HUDEP-2 (cell line): Measurements from ENCODE around the gene IFNL1.
A peak's percentile ranks its signal among the peaks of the same experiment; 100 is the strongest.
"Not testable (repeated sequence)": the region's sequence is repeated elsewhere in the genome, so short reads cannot be mapped to it uniquely, and the experiment has no call there.

ENCODE experiments used
- DNase-seq, 76 experiments: peaks; one replicate each; lab custom pipeline; 2025; ENCODE audit not compliant: unreplicated experiment in 76 of 76; lab: John Stamatoyannopoulos, UW

IFNL1 gene

GRCh38 chr19:39328046-39328705 lies 32.0 kb downstream of the IFNL1 start:
- DNase-seq = peak in 65 of 76 experiments; percentile 19 to 89 (median 69)

- DNase-seq = no peak
Observed at GRCh38 chr19:39329948-39330347, 33.7 kb downstream of the IFNL1 start.

GRCh38 chr19:39332293-39332692 lies 36.1 kb downstream of the IFNL1 start:
- no peak for DNase-seq

GRCh38 chr19:39332738-39333137 lies 36.5 kb downstream of the IFNL1 start:
- DNase-seq = not testable (repeated sequence)

GRCh38 chr19:39333507-39333906 lies 37.3 kb downstream of the IFNL1 start:
- DNase-seq = no peak

- no peak for DNase-seq
Observed at GRCh38 chr19:39334444-39334976, 38.3 kb downstream of the IFNL1 start.

- DNase-seq = peak in 30 of 76 experiments; percentile 15 to 69 (median 42)
Observed at GRCh38 chr19:39335168-39335548, 39.0 kb downstream of the IFNL1 start.

- DNase-seq = no peak
Observed at GRCh38 chr19:39336483-39336882, 40.3 kb downstream of the IFNL1 start.

GRCh38 chr19:39339674-39340073 lies 43.5 kb downstream of the IFNL1 start:
- no peak for DNase-seq

GRCh38 chr19:39340156-39340555 lies 43.9 kb downstream of the IFNL1 start:
- not testable (repeated sequence) for DNase-seq

GRCh38 chr19:39341129-39341718 lies 45.0 kb downstream of the IFNL1 start:
- peak in 13 of 76 experiments; percentile 22 to 68 (median 53) for DNase-seq

GRCh38 chr19:39341719-39342604 lies 45.8 kb downstream of the IFNL1 start, which contains the start of gene SAMD4B:
TSS of gene SAMD4B (plus strand) at chr19:39342421. CDS start at chr19:39356894, 14,473 bp downstream.
- peak; percentile 85 to 100 (median 99) for DNase-seq

GRCh38 chr19:39342647-39343305 lies 46.6 kb downstream of the IFNL1 start:
- DNase-seq = peak in 1 of 76 experiments; percentile 18

- no peak for DNase-seq
Observed at GRCh38 chr19:39345956-39346355, 49.7 kb downstream of the IFNL1 start.

- DNase-seq = peak in 47 of 76 experiments; percentile 16 to 80 (median 52)
Observed at GRCh38 chr19:39347332-39348164, 51.3 kb downstream of the IFNL1 start.
